Inferior parietal cortex (tissue), 1 donor: Measurements from ENCODE around the gene CROT.

ENCODE experiments used
- DNase-seq: peaks from one replicate; pipeline ENCODE4 v3.0.0-alpha.2; 2016; ENCODE audit errors: extremely low spot score

Gene CROT

DNA sequence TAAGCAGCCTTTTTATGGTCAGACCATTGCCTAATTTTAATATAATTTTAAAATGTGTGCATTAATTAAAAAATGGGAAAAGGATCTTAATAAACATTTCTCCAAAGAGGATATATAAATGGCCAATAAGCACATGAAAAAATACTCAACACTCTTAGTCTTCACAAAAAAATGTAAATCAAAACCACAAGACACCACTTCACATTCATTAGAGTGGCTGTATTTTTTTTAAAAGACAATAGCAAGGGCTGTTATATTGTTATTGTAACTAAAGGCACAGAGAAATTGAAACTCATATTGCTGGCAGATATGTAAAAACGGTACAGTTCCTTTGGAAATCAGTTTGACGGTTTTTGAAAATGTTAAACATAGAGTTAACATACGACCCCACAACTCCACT, 3.2 kb upstream of the CROT start:
- no peak for DNase-seq

DNA sequence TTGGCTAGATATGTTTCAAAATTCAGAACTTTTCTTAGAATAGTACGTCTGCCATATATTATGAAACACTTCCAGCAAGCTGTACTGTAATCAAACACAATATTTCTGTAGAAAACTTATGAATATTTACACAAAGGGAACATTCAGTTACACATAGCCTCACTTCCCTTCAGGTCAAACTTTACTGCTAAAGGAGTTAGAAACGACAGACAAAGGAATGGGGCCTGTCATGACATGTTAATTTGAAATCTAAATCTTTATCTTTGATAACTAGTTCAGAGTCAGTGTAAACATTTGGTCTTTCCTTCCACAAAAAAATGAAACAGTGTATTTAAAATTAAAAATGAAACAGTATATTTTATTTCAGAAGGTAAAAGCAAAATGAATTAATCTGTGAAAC, 1.0 kb upstream of the CROT start:
- DNase-seq = peak; percentile 20

DNA sequence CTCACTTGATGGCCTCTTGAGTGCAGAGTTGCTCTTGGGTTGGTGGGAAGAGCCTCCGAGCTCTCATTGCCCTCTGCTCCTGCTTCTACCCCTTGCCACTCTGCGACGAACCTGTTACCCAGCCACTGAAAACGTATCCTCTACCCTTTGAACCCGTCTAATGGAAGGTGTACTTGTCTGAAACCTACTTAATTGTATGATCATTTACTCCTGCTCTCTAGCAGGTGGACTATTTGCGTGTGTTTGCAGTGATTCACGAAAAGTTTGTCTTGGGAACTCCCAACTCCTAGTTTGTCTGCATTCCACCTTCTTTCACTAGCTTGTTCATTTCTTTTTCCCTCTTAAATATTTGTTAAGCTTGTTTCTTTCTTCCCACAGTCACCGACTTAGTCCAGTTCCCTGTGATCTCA, 503 bp downstream of the CROT start:
- peak; percentile 18 for DNase-seq

DNA sequence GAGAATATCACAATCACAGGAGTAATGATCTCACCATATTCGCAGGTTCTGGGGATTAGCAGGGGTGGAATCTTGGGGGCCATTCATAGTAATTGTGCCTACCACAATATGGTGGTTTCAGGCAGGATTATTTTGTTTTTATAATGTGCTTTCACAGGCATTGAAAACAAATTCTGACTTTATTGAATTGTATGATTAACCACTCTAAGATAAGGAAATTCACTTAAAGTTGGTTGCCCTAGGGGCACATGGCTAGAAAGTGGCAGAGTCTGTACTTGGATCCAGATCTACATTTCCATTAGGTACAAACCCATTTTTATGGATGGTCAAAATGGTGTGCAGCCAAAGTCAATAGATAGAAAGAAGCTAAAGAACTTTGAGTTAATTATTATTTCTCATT, 1.7 kb downstream of the CROT start:
- DNase-seq = no peak

DNA sequence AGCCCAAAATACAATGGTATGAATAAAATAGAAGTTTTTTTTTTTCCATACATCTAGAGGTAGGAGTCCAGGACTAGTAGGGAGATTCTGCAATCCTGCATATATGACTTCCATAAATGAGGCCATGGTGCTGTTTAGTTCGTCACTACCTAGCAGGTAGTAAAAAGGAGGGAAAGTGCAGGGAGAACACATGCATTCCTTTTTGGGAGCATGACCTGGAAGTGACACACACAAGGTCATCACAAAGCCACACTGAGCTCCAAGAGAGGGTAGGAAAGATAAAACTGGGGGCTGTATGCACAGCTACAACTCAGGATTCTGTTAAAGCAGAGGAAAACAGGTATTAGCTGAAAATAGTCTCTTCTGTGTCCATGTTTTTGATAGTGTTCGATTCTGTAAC, 2.2 kb downstream of the CROT start:
- DNase-seq = no peak

DNA sequence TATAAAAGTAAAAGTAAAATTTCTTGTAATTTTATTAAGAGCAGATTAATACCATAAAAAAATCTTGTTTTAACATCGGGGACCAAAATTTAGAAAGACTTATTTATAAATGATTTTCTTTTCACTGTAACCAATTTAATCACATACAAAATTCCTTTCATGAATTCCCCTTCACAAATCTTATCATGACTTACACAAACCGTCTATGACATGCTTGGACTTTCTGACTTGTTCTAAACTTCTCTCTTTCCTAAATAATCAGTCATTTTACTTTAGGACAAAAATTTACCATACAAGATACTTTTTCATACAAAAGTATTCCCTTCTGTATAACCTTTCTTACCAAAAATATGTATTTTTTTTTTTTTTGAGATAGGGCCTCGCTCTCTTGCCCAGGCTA, 9.3 kb downstream of the CROT start:
- no peak for DNase-seq

DNA sequence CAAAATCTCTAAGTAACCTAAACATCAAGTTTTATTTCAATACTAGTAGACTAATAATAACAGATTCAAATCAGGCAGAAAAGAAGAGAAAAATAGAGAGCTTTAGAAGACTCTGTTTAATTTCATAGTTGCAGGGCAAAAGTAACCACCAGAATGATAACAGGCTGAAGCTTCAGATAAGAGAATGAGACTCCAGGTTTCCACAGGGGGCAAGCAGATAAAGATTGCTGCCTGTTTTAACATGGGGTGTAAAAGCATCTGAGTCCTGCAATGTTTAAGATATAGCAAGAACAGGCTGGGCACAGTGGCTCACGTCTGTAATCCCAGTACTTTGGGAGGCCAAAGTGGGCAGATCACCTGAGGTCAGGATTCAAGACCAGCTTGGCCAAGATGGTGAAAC, 11.0 kb downstream of the CROT start:
- DNase-seq = no peak

DNA sequence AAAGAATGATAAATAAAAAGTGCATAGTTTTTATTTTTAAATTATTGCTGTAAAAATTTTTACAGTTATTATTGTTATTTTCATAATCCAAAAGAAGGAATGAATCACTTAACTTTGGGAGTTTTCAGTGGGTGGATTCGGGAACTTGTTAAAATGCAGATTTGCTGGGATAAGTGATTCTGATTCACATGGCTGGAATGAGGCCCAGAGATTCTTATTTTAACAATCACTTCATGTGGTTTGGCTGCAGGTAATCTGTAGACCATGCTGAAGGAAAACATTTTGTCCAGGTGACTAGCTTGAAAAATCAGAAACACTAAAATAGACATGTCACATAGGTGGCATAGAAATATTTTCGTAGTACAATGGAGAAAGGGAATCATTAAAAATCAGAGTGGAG, 13.9 kb downstream of the CROT start:
- DNase-seq = peak; percentile 36

DNA sequence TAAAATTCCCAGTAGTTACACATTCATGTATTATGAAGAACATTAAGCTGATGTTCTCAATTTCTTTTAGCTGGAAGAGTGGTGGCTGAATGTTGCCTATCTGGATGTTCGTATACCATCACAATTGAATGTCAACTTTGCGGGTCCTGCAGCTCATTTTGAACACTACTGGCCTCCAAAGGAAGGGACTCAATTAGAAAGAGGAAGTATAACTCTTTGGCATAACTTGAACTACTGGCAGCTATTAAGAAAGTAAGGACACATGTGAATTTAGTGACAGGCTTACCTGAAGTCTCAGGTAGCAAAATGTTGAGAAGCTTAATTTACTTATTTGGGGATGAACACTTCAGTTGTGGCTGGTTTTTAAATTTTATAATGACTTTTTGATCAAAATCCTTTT, 15.9 kb downstream of the CROT start:
- DNase-seq = no peak

DNA sequence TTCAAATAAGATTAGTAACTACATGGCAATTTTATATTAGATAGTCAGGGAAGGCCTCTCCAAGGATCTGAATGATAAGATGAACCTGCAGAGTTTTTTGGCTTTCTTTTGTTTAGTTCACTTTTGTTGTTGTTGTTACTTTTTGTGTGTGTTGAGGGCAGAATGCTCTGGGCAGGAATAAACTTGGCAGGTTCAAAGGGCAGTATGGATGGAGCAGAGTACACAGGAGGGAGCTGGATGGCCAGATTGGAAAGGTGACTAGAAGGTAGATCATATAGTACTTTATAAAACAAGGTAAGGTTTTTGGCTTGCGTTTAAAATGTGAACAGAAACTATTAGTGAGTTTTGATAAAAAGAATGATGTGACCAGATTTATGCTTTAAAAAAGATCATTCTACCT, 17.9 kb downstream of the CROT start:
- no peak for DNase-seq

DNA sequence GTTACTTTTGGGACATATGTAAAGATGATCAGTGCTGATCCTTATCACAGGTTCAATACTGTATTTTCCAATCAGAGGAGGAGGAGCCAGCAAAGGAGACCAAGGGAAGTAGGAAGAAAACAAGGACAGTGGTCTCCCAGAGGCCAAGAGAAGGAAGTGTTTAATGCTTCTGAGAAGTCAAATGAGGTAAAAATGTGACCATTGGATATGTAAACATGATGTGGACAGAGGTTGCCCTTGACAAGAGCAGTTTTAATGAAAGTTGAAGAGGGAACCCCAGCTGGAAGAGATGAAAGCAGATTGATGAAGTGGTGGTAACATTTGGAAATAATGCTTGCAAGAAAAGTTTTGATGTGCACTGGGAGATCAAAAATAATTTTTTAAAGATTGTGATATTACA, 18.8 kb downstream of the CROT start:
- no peak for DNase-seq

DNA sequence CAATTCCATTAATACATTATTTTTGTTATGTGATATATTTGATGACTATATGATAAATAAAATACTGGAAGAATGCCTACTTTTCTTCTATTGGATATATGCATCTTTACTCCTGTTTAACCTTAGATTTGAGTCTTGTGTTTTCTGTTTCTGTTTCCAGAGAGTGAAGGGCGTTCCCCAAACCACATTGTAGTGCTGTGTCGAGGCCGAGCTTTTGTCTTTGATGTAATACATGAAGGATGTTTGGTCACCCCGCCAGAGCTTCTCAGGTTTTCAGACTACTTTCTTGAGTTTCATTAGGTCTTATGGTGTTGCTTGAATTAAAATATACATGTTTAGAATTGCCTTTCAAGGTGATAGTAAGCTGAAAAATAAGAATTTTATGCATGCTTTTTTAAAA, 23.8 kb downstream of the CROT start:
- DNase-seq = no peak

DNA sequence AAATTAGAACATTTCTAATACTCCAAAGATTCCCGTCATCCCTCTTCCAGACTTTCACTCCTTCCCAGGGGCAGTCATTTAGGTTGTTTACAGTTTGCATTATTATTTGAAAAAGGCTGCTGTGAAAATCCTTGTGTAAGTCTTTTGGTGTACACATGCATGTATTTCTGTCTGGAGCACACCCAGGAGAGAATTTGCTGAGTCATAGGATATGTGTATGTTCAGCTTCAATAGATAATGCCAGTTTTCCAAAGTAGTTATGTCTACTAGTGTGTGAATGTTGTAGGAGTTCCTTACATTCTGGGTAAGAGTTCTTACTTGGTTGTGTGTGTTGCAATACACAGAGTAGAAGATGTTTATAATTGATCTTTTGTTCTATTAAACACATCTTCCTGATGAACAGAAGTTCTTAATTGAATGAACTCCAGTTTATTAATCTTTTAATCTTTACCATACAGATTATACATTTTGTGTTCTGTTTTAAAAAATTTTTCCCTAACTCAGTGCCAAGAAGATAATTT, 25.3 kb downstream of the CROT start:
- DNase-seq = no peak

DNA sequence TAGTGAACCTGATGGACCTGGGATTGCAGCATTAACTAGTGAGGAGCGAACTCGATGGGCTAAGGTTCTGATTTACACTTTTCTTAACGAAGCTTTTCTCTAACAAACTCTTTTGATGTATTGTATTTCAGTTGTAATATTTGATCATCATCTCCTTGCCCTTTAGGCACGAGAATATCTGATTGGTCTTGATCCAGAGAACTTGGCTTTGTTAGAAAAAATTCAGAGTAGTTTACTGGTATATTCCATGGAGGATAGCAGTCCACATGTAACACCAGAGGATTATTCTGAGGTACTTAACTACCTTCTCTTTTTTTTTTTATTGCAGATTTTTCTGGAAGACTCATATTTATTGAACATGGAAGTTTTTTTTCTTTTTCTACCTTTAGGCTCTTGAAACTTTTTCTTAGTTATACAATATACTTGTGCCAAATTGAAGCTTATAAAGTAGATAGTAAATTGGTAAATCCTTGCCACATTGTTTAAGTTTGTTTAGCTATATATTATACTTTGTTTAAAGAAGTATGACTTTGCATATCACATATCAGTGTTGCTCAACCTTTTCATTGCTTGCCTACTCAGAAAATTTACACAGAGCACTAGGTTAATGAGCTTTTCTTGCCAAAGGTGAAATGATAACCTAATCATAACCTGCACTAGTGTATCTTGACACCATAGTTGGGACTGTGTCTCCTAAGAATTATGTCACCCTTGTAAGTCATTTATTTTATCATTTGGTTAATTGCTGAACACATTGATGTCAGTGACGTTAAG, 30.4 kb downstream of the CROT start:
- no peak for DNase-seq

DNA sequence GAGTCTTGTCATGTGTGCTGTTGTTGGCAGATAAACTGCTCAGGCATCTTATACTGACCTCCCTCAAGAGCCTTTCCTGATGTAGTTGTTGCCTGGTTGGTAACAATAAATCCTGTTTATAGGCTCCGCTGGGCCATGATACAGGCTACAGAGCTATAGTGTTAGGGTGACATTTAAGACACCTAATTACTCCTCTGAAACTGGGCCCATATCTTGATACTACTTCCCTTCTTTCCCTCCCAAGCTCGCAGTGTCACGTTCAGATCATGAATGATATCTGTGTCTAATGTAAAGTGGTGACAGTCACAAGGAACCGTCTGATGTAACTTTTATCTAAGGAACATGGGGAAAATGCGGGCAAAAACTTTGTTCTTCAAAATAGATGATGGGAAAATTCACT, 35.4 kb downstream of the CROT start:
- DNase-seq = no peak

DNA sequence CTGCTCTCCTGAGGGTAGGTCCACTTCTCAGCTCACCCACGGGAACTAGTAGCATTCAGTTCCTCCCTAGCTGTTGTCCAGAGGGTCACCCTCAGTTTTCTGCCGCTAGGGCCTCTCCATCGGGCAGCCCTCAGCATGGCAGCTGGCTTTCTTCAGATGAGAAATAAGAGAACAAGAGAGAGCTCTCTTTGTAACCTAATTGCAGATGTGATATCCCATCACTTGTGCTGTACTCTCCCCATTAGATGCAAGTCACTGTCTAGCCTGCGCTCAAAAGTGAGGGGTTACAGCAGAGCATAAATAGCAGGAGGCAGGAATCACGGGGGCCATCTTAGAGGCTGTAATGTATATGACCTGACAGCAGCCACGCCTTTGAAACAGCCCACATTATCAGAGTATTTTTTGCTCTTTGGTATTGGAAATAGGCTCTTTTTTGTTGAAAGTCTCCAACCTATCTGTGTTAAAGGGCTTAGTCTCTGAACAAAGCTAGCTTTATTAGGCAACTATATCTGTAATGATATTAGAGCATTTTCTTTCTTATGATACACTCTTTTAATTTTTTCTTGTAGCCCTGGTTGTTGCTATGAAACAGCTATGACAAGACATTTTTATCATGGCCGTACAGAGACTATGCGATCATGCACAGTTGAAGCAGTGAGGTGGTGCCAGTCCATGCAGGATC, 45.7 kb downstream of the CROT start:
- DNase-seq = no peak

DNA sequence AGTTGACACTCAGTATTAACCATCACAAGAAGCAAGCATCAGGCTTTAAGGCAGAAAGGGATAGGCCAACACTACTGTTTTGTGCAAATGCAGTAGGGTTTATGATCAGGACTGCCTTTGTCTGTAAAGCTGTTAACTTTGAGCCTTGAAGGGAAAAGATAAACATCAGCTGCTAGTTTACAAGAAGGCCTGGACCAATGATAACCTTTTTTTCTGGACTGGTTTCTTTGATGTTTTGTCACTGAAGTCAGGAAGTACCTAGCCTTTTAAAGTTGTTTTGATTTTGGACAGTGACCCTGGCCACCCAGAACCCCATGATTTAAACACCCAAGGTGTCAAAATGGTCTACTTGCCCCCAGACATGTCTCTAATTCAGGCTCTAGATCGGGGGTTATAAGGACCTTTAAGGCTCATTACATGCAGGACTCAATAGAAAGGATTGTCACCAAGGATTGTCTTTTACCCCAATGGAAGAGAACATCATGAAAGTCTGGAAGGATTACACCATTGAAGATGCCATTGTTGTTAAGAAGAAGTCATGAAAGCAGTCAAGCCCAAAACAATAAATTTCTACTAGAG, 50.1 kb downstream of the CROT start:
- DNase-seq = no peak

DNA sequence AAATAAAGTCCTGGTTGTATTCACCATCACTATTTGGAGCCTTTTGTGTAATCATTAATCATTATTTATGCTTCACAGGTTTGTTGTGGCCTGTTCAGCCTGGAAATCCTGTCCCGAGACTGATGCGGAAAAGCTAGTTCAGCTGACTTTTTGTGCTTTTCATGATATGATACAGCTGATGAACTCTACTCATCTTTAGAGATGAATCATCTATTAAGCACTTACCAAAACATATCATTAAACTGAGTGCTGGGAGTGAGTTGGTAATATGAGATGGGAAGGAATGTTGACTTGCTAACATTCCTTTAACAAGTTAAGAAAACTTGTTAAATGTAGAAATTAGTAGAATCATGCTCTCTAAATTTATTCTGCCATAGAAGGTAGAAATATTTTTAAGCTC, 53.0 kb downstream of the CROT start:
- DNase-seq = no peak

DNA sequence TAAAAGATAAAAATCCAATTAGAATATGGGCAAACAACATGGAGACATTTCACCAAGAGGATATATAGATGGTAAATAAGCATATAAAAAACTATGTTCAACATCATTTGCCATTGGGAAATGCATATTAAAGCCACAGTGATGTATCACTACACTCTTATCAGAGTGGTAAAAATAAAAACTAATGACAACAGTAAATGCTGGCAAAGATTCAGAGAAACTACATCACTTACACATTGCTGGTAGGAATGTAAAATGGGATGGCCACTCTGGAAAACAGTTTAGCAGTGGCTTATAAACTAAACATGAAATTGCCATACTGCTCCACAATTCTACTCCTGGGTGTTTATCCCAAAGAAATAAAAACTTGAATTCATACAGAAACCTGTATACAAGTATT, 59.2 kb downstream of the CROT start:
- DNase-seq = no peak

DNA sequence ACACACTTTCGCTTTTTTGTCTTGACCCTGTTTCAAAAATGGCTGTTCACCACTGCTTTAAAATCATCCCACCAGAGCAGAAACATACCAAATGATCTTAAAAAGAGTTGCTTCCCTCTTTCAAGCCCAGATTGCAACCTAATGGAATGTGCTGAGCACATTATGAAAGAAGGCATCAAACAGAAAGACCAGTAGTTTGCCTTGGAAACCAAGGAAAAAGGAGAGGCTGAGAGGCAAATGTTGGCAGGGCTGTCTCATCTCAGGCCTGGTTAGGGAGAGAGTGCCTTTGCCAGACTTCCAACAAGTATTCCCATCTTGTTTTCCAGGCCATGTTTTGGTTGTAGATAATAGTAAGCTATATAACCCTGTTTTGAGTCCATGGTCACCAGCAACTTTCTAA, 65.7 kb downstream of the CROT start:
- DNase-seq = no peak

DNA sequence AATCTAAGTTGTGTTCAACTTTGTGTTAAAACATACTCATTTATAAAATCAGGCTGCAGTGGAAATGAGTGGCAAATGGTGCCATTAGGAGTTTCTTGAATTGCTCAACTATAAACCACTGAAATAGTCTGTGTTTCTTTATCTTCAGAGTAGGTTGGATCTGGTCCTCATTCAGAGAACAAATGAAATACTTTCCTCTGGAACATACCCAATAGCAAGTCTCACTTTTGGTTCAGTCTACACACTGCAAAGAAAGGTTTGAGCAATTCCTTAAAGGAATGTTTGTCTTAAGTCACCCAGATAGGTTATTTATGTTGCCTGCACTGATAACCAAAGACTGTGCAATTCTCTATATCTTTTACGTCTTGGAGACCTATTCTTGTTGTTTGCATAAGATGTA, 67.6 kb downstream of the CROT start:
- no peak for DNase-seq

DNA sequence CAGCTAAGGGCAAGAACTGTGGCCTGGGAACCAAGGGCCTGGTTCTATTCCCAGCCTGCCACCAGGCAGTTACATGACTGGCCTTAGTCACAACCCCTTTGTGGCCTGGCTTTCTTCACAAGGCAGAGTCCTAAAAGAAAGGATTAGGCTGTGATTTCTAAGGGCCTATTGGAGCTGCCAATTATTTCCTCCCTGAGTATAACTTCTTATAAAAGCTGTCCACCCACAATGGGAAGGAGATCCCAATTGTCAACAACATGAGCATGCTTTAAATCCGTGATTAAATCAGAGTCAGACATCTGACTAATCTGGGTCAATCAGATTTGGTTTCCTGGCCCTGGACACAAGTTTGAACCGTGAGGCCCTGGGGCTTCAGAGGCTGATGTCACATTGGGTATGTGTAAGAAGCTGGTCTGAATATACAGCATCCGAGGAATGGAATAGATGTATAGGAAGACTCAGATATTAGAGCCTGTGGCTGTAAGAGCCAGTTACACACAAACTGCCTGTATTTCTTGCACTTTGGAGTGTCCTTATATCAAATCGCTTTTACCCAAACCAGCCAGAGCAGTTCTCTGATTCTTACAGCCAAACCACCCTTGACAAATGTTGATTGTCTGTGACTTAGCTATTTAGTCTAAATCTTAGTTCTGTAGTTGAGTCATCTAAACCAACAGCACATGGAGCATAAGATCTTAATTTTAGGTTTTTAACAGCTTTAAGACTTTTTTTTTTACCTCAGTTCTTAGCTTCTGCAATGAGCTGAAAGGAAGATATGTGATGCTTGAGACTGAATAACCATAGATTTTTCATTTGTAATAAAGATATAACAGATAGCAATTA, 68.7 kb downstream of the CROT start:
- DNase-seq = no peak
